Lung (tissue), 12 donors: ENCODE measurements around the gene SEPTIN6. TPM values are rescaled to one million over a fixed set of nuclear protein-coding genes. Genes with fewer than 3 reads are reported as not detected.

Experiments used
- ATAC-seq: fragments of 200-7000 bp; cut with Tn5 transposase; one replicate; pipeline ENCODE4 v1.9.1; 2020; ENCODE audit warnings: moderate number of reproducible peaks; ENCODE audit not compliant: insufficient read depth, low FRiP score
- DNase-seq, 3 donors: peaks; one replicate each; pipeline ENCODE4 v3.0.0-alpha.2; 2013 to 2017
- H3K27ac ChIP-seq, 2 donors: one replicate each; pipeline ENCODE4 v1.5.1; 2013; ENCODE audit warnings: mild to moderate bottlenecking in 2 of 2, moderate library complexity in 2 of 2, control low read depth in 1 of 2, inconsistent platforms in 1 of 2, low read depth in 1 of 2, low read length in 1 of 2
- H3K27me3 ChIP-seq, 3 donors: one replicate each; pipeline ENCODE4 v1.5.1; 2013; ENCODE audit warnings: low read length in 2 of 3; ENCODE audit not compliant: control insufficient read depth in 3 of 3, insufficient read depth in 3 of 3
- H3K36me3 ChIP-seq, 4 donors: one replicate each; pipeline ENCODE4 v1.5.1; 2013; ENCODE audit warnings: low read length in 4 of 4, mild to moderate bottlenecking in 1 of 4, moderate library complexity in 1 of 4; ENCODE audit not compliant: control insufficient read depth in 4 of 4, insufficient read depth in 4 of 4
- H3K4me1 ChIP-seq, 5 donors: one replicate each; pipeline ENCODE4 v1.5.1; 2013; ENCODE audit warnings: low read length in 5 of 5, mild to moderate bottlenecking in 2 of 5, moderate library complexity in 1 of 5; ENCODE audit not compliant: control insufficient read depth in 5 of 5, insufficient read depth in 5 of 5
- H3K4me3 ChIP-seq: one replicate; pipeline ENCODE4 v1.5.1; 2013; ENCODE audit warnings: mild to moderate bottlenecking, control low read depth, moderate library complexity
- H3K9ac ChIP-seq, 2 donors: one replicate each; pipeline ENCODE4 v1.5.1; 2013; ENCODE audit warnings: low read length in 2 of 2, control low read depth in 1 of 2; ENCODE audit not compliant: insufficient read depth in 1 of 2
- H3K9me3 ChIP-seq, 4 donors: one replicate each; pipeline ENCODE4 v1.5.1; 2013; ENCODE audit warnings: low read length in 3 of 4, mild to moderate bottlenecking in 1 of 4, moderate library complexity in 1 of 4; ENCODE audit not compliant: control insufficient read depth in 4 of 4, insufficient read depth in 3 of 4
- WGBS, 2 donors: extraction: QIAGEN DNeasy Blood & Tissue Kit; methylation state at CpG; one replicate each; pipeline ENCODE4 v1.1.7; 2013; 5-methylcytosine and 5-hydroxymethylcytosine counted together
- polyA plus RNA-seq, 2 donors: library from polyadenylated mRNA; stranded (reverse); fragments of 200-250 nt; gene quantifications; one replicate each; pipeline ENCODE4 v1.2.1, GENCODE V29; 2013
- total RNA-seq, 2 donors: library from RNA; depleted of rRNA in 1 of 2; stranded (reverse); fragments of >200 nt in 1 of 2; gene quantifications; one replicate each; pipeline ENCODE4 v1.2.1, GENCODE V29; 2014 to 2021
- TF ChIP-seq, protein P1 (sequence below): IDR thresholded peaks from 2 replicates; pipeline ENCODE4 v1.5.1; 2012; ENCODE audit warnings: mild to moderate bottlenecking; ENCODE audit errors: control extremely low read depth, extremely low read depth
- donor health status: control.
- donor health status: control.
- donor health status: Bipolar disorder and iron deficiency.
- donor health status: healthy.
- donor health status: DM: yes; HTN: yes; CAD: no.

SEPTIN6 gene
- total and polyA plus RNA-seq, 4 donors, result 6.2 to 25.8 (median 17.6) TPM

DNA sequence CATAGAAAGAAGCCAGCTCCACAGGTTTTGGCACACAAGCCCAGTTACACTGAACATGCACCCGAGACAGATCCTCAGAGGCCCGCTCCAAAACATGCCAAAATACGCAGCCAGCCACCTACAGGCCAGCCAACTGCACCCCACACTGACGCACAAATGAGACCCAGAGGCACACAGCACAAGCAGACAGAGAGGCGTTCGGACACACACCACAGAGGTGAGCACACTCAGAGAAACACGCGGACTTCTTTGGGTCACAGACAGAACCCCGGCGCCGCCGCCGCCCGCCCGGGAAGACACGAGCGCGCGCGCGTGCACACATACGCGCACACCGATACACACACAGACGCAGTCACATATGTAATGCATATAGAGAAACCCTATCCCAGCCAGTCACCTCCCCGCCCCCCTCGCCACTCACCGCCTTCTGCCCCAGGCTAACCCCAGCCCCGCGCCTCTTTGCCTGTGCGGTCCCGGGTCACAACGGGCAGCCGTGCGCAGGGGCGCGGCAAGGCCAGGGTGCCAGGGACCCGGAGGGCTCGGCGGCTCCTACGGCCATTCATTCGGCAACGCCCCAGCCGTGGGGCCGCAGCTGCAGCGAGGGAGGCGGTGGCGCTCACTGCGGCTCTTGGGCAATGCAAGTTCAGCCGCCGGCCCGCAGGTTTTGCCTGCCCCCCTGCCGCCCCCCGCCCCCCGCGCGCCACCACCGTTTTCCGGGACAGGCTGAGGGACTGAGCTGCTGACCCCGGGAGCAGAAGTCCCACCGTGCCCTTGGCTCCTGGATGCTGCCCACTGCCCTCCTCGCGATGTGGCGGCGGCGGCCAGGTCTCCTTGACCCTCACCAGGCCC lies 553 bp downstream of the SEPTIN6 start:
- H3K36me3 ChIP-seq, result no peaks in the 10 kb centered on the region
- peak overlapping the region; percentile 71 for H3K4me3 ChIP-seq
- H3K27me3 ChIP-seq, result no peaks in the 10 kb centered on the region
- H3K4me1 ChIP-seq, result peaks cover 0 to 17% (median 0%) of the 10 kb centered on the region in 5 donors
- TF ChIP-seq, protein P1, sequence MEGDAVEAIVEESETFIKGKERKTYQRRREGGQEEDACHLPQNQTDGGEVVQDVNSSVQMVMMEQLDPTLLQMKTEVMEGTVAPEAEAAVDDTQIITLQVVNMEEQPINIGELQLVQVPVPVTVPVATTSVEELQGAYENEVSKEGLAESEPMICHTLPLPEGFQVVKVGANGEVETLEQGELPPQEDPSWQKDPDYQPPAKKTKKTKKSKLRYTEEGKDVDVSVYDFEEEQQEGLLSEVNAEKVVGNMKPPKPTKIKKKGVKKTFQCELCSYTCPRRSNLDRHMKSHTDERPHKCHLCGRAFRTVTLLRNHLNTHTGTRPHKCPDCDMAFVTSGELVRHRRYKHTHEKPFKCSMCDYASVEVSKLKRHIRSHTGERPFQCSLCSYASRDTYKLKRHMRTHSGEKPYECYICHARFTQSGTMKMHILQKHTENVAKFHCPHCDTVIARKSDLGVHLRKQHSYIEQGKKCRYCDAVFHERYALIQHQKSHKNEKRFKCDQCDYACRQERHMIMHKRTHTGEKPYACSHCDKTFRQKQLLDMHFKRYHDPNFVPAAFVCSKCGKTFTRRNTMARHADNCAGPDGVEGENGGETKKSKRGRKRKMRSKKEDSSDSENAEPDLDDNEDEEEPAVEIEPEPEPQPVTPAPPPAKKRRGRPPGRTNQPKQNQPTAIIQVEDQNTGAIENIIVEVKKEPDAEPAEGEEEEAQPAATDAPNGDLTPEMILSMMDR, result peak; percentile 1
- peak; percentile 64 to 77 (median 73) for DNase-seq
- peak; percentile 55 for ATAC-seq
- H3K27ac ChIP-seq, result peak overlapping the region in 1 of 2 donors; percentile 75
- WGBS, 2 donors, result 2 to 25% methylated on average over 24 to 66 of the region's 66 CpGs
- H3K9me3 ChIP-seq, result peaks cover 0 to 3% (median 0%) of the 10 kb centered on the region in 4 donors
- peak overlapping the region in 1 of 2 donors; percentile 47 for H3K9ac ChIP-seq

DNA sequence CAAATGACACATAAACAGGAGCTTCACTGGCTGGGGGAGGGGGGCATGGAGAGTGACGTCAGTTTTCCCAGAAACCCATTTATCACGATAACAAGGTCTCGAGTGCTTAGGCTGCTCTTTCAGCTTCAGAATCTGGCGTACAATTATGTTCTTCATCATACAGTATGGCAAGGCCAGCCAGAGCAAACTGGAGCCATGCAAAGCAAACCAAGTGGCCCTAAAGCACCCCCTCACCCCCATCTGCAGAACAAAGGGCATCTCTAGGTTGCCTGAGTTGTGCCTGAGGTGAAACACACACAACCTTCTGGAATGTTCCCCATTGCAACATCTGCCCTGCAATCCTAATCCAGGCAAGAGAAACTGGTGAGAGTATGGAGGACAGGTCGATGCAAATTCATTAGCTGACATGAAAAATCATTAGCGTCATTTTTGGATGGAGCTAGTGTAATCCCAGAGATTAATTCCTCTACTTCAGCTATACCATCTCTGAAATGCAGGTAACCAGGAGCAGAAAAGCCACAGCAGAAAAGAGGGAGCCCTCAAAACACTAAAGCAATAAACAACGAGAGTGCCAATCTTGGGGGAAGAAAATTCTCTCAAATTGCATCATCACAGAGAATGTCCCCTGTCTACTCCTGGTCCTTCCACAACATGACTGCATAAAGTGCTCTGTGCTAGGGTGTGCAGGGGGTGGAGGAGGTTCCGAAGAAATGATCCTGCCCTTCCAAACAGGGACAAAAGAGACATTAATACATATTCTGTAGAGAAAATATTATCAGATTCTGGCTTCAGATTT lies 1.8 kb downstream of the SEPTIN6 start:
- Histone ChIP-seq H3K27me3 (no peaks in the 10 kb centered on the region), H3K36me3 (no peaks in the 10 kb centered on the region), H3K4me3 (no peak overlapping the region), H3K9ac (no peak overlapping the region), H3K27ac (no peak overlapping the region), H3K4me1 (peaks cover 0 to 25% (median 0%) of the 10 kb centered on the region in 5 donors), H3K9me3 (peaks cover 0 to 3% (median 0%) of the 10 kb centered on the region in 4 donors)
- DNase-seq (peak in 1 of 3 donors; percentile 19), ATAC-seq (no peak)
- TF ChIP-seq, protein P1, result no peak
- WGBS, 2 donors, result 31 to 51% methylated on average over 8 of the region's 8 CpGs

DNA sequence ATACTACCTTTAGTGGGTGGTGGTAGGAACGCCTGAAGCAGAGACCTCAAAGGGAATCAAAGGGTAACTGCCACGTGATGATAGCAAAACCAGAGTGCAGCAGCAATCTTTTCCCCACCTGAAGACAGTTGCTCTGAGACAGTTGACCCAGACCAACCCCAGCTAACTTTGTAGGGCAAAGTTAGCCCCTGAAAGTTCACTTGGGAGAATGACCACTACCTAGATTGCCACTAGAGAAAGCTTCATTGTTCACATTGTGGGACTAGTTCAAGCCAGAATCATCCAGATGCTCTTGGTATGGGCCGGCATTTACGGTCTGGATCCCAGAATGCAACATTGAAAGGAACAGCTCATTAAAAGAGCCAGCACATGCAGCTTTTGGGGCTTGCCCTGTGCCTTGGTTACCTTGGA lies 4.1 kb downstream of the SEPTIN6 start:
- Histone ChIP-seq H3K27ac (no peak overlapping the region), H3K27me3 (no peaks in the 10 kb centered on the region), H3K4me3 (no peak overlapping the region), H3K36me3 (no peaks in the 10 kb centered on the region), H3K4me1 (peaks cover 0 to 40% (median 9%) of the 10 kb centered on the region in 5 donors), H3K9ac (no peak overlapping the region), H3K9me3 (peaks cover 0 to 5% (median 0%) of the 10 kb centered on the region in 4 donors)
- 57 to 67% methylated on average over 4 of the region's 4 CpGs for WGBS, 2 donors
- no peak for DNase-seq
- TF ChIP-seq, protein P1, result no peak
- no peak for ATAC-seq
